H1 (cell line): ENCODE results near the gene ITFG2.

ENCODE experiments used
- CREB1 ChIP-seq: IDR thresholded peaks from 2 replicates; pipeline ENCODE4 v1.6.1; 2012; ENCODE audit warnings: inconsistent platforms
- KDM5A ChIP-seq: fragments of 200-600 bp; IDR thresholded peaks from 2 replicates; pipeline ENCODE4 v1.7.1; 2012; ENCODE audit warnings: mild to moderate bottlenecking, low read length, inconsistent platforms, mixed read lengths
- POLR2A ChIP-seq, 2 experiments: IDR thresholded peaks; 1 replicate in 1 of 2; 2 replicates in 1 of 2; pipeline ENCODE4 v1.6.1; 2011; ENCODE audit warnings: low read depth in 2 of 2, low read length in 2 of 2, mild to moderate bottlenecking in 2 of 2; ENCODE audit errors: control extremely low read depth in 1 of 2
- TF ChIP-seq, protein P1 (sequence below), 3 experiments: IDR thresholded peaks; 1 replicate in 2 of 3; 2 replicates in 1 of 3; pipeline versions ENCODE4 v1.5.1 to v1.6.1; 2011; ENCODE audit warnings: low read length in 3 of 3, mild to moderate bottlenecking in 3 of 3, inconsistent platforms in 2 of 3, low read depth in 1 of 3, moderate library complexity in 1 of 3; ENCODE audit not compliant: insufficient read depth in 1 of 3; ENCODE audit errors: control extremely low read depth in 1 of 3

DNA sequence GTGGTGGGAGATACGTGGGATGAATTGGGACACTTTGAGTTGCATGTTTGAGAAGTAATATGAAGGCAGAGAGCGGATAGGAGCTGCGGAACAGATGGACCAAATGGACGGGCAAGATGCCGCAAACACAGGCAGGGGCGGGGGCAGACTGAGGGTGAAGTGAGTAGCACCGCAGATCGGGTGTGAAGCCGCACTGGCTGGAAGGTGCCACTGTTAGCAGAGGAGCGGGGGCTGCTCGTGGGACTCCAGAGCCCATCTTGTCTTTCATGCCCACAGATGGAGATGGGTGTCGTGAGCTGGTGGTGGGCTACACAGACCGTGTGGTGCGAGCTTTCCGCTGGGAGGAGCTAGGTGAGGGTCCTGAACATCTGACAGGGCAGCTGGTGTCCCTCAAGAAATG, 7.3 kb downstream of the ITFG2 start:
- TF ChIP-seq, protein P1, sequence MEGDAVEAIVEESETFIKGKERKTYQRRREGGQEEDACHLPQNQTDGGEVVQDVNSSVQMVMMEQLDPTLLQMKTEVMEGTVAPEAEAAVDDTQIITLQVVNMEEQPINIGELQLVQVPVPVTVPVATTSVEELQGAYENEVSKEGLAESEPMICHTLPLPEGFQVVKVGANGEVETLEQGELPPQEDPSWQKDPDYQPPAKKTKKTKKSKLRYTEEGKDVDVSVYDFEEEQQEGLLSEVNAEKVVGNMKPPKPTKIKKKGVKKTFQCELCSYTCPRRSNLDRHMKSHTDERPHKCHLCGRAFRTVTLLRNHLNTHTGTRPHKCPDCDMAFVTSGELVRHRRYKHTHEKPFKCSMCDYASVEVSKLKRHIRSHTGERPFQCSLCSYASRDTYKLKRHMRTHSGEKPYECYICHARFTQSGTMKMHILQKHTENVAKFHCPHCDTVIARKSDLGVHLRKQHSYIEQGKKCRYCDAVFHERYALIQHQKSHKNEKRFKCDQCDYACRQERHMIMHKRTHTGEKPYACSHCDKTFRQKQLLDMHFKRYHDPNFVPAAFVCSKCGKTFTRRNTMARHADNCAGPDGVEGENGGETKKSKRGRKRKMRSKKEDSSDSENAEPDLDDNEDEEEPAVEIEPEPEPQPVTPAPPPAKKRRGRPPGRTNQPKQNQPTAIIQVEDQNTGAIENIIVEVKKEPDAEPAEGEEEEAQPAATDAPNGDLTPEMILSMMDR (IDR thresholded peaks at IDR 0.05; ENCODE audit: control extremely low read depth in 1 of 3, insufficient read depth in 1 of 3, low read depth in 1 of 3, low read length in 3 of 3) = no peak
- no peak for TF ChIP-seq POLR2A (IDR thresholded peaks at IDR 0.05; ENCODE audit: control extremely low read depth in 1 of 2, low read depth in 2 of 2, low read length in 2 of 2)
- TF ChIP-seq CREB1 = no peak
- no peak for TF ChIP-seq KDM5A
